Measurements from ENCODE around the gene MYOF.
"Not testable (repeated sequence)": the region's sequence is repeated elsewhere in the genome, so short reads cannot be mapped to it uniquely, and the experiment has no call there.

MYOF gene

DNA sequence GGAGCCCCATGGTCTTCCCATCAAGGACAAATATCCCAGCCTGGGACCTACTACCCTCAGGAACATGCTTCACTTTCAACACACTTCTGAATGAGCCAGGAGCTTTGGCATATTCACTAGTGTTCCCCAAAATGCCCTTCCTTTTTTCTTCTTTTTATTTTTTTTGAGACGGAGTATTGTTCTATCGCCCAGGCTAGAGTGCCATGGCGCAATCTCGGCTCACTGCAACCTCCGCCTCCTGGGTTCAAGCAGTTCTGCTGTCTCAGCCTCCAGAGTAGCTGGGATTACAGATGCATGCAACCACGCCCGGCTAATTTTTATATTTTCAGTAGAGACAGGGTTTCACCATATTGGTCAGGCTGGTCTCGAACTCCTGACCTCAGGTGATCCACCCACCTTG lies 63.1 kb downstream of the MYOF start:
- H3K9me3 ChIP-seq (ENCODE audit: control insufficient read depth, low read length); H3K4me1 ChIP-seq (ENCODE audit: control insufficient read depth, insufficient read depth, low read length); H3K9ac ChIP-seq (ENCODE audit: low read length); H3K4me3 ChIP-seq (ENCODE audit: low read length); H3K27me3 ChIP-seq (replicated peaks; ENCODE audit: control insufficient read depth, insufficient read depth, low read length); DNase-seq (ENCODE audit: low read depth): not testable (repeated sequence)
- H3K36me3 ChIP-seq (ENCODE audit: control insufficient read depth, insufficient read depth, low read length, severe bottlenecking), result peaks cover 44% of the 10 kb centered on the region

GRCh38 chr10:93417921-93418320 lies 64.2 kb downstream of the MYOF start:
- no peak for DNase-seq (ENCODE audit: low read depth)
- no peaks in the 10 kb centered on the region for H3K27me3 ChIP-seq (replicated peaks; ENCODE audit: control insufficient read depth, insufficient read depth, low read length)

GRCh38 chr10:93417266-93417665 lies 64.9 kb downstream of the MYOF start:
- no peak for DNase-seq (ENCODE audit: low read depth)
- Histone ChIP-seq H3K4me3 (ENCODE audit: low read length) (no peak overlapping the region), H3K4me1 (ENCODE audit: control insufficient read depth, insufficient read depth, low read length) (peaks cover 9% of the 10 kb centered on the region), H3K36me3 (ENCODE audit: control insufficient read depth, insufficient read depth, low read length, severe bottlenecking) (peaks cover 42% of the 10 kb centered on the region), H3K9me3 (ENCODE audit: control insufficient read depth, low read length) (no peaks in the 10 kb centered on the region), H3K27me3 (replicated peaks; ENCODE audit: control insufficient read depth, insufficient read depth, low read length) (no peaks in the 10 kb centered on the region), H3K9ac (ENCODE audit: low read length) (no peak overlapping the region)

More at GRCh38 chr10:93417921-93418320, 64.2 kb downstream of the MYOF start:
- H3K4me3 ChIP-seq (ENCODE audit: low read length), result no peak overlapping the region
- peaks cover 9% of the 10 kb centered on the region for H3K4me1 ChIP-seq (ENCODE audit: control insufficient read depth, insufficient read depth, low read length)
- no peaks in the 10 kb centered on the region for H3K9me3 ChIP-seq (ENCODE audit: control insufficient read depth, low read length)
- no peak overlapping the region for H3K9ac ChIP-seq (ENCODE audit: low read length)
- H3K36me3 ChIP-seq (ENCODE audit: control insufficient read depth, insufficient read depth, low read length, severe bottlenecking), result peaks cover 41% of the 10 kb centered on the region

DNA sequence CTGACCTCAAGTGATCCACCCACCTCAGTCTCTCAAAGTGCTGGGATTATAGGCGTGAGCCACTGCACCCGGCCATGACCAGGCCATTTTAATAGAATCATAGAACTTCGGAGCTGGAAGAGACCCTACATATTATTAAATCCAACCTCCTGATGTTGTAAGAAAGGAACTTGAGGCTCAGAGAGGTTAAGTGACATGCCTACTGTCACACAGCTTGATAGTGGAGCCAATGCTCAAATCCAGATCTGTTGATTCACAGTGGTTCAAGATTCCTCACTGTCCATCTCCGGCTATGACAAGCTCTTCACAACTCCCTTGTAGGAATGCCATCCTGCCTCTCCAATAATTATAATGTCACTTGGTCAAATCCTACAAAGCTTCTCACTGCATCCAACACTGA lies 65.3 kb downstream of the MYOF start:
- Histone ChIP-seq H3K4me3 (ENCODE audit: low read length) (no peak overlapping the region), H3K27me3 (replicated peaks; ENCODE audit: control insufficient read depth, insufficient read depth, low read length) (no peaks in the 10 kb centered on the region), H3K36me3 (ENCODE audit: control insufficient read depth, insufficient read depth, low read length, severe bottlenecking) (peaks cover 46% of the 10 kb centered on the region), H3K9me3 (ENCODE audit: control insufficient read depth, low read length) (no peaks in the 10 kb centered on the region), H3K9ac (ENCODE audit: low read length) (no peak overlapping the region), H3K4me1 (ENCODE audit: control insufficient read depth, insufficient read depth, low read length) (peaks cover 9% of the 10 kb centered on the region)
- no peak for DNase-seq (ENCODE audit: low read depth)

GRCh38 chr10:93415693-93416092 lies 66.4 kb downstream of the MYOF start:
- H3K4me1 ChIP-seq (ENCODE audit: control insufficient read depth, insufficient read depth, low read length), result peaks cover 9% of the 10 kb centered on the region
- no peak overlapping the region for H3K4me3 ChIP-seq (ENCODE audit: low read length)
- no peaks in the 10 kb centered on the region for H3K27me3 ChIP-seq (replicated peaks; ENCODE audit: control insufficient read depth, insufficient read depth, low read length)
- H3K36me3 ChIP-seq (ENCODE audit: control insufficient read depth, insufficient read depth, low read length, severe bottlenecking), result peaks cover 35% of the 10 kb centered on the region
- DNase-seq (ENCODE audit: low read depth), result no peak
- H3K9me3 ChIP-seq (ENCODE audit: control insufficient read depth, low read length), result no peaks in the 10 kb centered on the region
- H3K9ac ChIP-seq (ENCODE audit: low read length), result no peak overlapping the region

DNA sequence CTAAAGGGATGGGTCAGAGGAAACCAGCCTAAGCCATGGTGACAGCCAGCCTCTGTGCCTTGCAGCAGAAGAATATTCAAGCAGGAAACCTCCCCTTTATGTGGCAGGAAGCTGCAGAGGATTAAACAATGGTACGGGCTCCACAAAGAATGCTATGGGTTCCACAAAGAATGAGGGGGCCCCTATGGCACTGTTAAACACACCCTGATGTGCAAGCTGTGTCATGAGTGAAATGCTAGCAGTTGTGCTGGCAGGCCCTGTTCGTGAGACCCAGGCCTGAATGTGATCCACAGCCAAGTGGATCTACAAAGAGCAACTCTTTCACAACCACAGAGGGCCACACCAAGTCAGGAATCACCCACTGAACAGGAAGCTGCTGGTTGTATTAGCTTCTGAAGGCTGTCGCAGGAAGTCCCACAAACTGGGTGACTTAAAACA lies 68.9 kb downstream of the MYOF start:
- no peak overlapping the region for H3K4me3 ChIP-seq (ENCODE audit: low read length)
- peaks cover 2% of the 10 kb centered on the region for H3K4me1 ChIP-seq (ENCODE audit: control insufficient read depth, insufficient read depth, low read length)
- no peaks in the 10 kb centered on the region for H3K9me3 ChIP-seq (ENCODE audit: control insufficient read depth, low read length)
- peaks cover 38% of the 10 kb centered on the region for H3K36me3 ChIP-seq (ENCODE audit: control insufficient read depth, insufficient read depth, low read length, severe bottlenecking)
- no peaks in the 10 kb centered on the region for H3K27me3 ChIP-seq (replicated peaks; ENCODE audit: control insufficient read depth, insufficient read depth, low read length)
- DNase-seq (ENCODE audit: low read depth), result peak; percentile 48
- H3K9ac ChIP-seq (ENCODE audit: low read length), result no peak overlapping the region

GRCh38 chr10:93412801-93413200 lies 69.3 kb downstream of the MYOF start:
- no peak overlapping the region for H3K9ac ChIP-seq (ENCODE audit: low read length)
- peaks cover 40% of the 10 kb centered on the region for H3K36me3 ChIP-seq (ENCODE audit: control insufficient read depth, insufficient read depth, low read length, severe bottlenecking)
- H3K27me3 ChIP-seq (replicated peaks; ENCODE audit: control insufficient read depth, insufficient read depth, low read length), result no peaks in the 10 kb centered on the region
- H3K9me3 ChIP-seq (ENCODE audit: control insufficient read depth, low read length), result no peaks in the 10 kb centered on the region
- peaks cover 2% of the 10 kb centered on the region for H3K4me1 ChIP-seq (ENCODE audit: control insufficient read depth, insufficient read depth, low read length)
- no peak for DNase-seq (ENCODE audit: low read depth)
- no peak overlapping the region for H3K4me3 ChIP-seq (ENCODE audit: low read length)

DNA sequence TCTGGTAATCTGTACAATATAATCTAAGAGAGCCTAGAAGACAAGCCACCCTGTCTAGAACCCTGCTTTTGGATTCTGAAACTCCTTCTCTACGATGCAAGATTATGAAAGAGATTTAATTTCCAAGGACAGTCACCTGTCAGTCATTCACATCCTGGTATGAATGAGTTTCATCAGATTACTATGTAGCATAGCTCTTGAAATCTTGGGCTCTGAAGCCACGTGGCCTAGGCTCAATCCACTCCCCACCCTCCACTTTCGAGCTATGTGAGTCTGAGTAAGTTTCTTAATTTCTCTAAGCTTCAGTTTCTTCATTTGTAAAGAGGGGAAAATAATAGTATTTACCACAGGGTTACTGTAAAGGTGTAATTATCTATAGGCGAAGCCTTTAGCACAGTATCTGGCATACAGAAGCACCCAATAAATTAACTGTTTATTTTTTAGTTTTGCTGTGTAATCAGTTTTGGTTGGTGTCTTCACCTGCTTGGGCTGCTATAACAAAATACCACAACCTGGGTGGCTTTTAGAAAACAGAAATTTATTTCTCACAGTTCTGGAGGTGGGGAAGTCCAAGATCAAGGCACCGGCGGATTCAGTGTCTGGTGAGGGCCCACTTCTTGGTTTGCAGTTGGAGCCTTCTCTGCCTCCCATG lies 71.3 kb downstream of the MYOF start:
- H3K4me3 ChIP-seq (ENCODE audit: low read length), result no peak overlapping the region
- no peak overlapping the region for H3K9ac ChIP-seq (ENCODE audit: low read length)
- peaks cover 43% of the 10 kb centered on the region for H3K36me3 ChIP-seq (ENCODE audit: control insufficient read depth, insufficient read depth, low read length, severe bottlenecking)
- no peaks in the 10 kb centered on the region for H3K9me3 ChIP-seq (ENCODE audit: control insufficient read depth, low read length)
- H3K27me3 ChIP-seq (replicated peaks; ENCODE audit: control insufficient read depth, insufficient read depth, low read length), result no peaks in the 10 kb centered on the region
- peaks cover 2% of the 10 kb centered on the region for H3K4me1 ChIP-seq (ENCODE audit: control insufficient read depth, insufficient read depth, low read length)
- DNase-seq (ENCODE audit: low read depth), result no peak

DNA sequence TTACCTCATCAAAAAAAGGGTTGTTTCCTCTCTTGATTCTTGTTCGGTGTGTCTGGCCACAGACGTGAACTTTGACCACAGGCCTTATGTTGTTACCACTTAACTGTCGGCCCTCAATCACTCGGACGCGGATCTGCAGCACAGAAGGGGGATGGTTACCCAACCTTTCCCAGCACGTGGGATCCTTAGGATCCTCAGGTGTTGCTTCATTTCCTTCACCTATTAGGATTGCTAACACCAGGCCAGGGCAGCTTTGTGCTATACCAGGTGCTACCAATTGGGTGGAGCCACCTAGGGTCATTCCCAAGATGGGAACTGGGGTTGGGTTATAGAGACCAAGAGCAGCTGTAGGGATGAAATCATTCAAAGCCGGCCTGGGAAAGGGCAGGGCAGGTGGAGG lies 73.4 kb downstream of the MYOF start:
- Histone ChIP-seq H3K27me3 (replicated peaks; ENCODE audit: control insufficient read depth, insufficient read depth, low read length) (no peaks in the 10 kb centered on the region), H3K9me3 (ENCODE audit: control insufficient read depth, low read length) (no peaks in the 10 kb centered on the region), H3K4me1 (ENCODE audit: control insufficient read depth, insufficient read depth, low read length) (peaks cover 2% of the 10 kb centered on the region), H3K9ac (ENCODE audit: low read length) (no peak overlapping the region), H3K4me3 (ENCODE audit: low read length) (no peak overlapping the region), H3K36me3 (ENCODE audit: control insufficient read depth, insufficient read depth, low read length, severe bottlenecking) (peaks cover 60% of the 10 kb centered on the region)
- no peak for DNase-seq (ENCODE audit: low read depth)

DNA sequence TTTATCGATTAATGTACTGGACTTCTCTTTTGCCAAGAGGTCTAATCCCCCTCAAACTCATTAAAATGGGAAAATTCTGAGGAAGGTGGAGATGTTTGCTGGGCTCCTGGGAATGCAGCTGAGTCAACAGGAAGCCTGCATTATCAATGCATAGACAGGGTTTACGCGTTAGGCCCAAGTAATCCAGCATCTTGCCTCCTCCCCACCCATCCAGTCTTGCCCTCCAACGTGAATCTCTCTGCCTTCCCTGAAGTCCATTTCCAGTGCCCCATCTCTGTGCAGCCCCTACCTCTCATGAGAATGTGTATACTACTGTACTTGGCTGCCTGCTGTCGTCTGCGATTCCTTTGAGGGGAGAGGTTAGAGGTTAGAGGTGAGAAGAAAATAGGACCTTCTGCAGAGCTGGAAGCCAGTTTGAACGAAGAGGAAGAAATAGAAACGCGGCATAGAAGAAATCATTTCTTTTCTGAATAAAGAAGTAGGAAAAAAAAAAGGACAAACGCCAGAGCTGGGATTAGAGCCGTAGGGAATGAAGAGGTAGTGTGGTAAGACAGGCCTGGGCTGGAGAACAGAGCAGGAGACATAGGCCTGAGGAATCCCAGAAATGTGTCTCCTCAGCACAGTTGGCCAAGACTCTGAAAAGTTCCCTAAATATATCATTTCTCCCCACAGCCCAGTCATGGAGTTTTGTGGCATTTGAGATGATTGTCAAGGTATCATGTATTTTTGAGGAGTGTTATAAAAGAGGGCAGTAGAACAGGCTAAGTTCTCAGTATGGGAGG lies 75.6 kb downstream of the MYOF start:
- Histone ChIP-seq H3K4me1 (ENCODE audit: control insufficient read depth, insufficient read depth, low read length) (no peaks in the 10 kb centered on the region), H3K36me3 (ENCODE audit: control insufficient read depth, insufficient read depth, low read length, severe bottlenecking) (peaks cover 68% of the 10 kb centered on the region), H3K27me3 (replicated peaks; ENCODE audit: control insufficient read depth, insufficient read depth, low read length) (no peaks in the 10 kb centered on the region), H3K9me3 (ENCODE audit: control insufficient read depth, low read length) (no peaks in the 10 kb centered on the region), H3K9ac (ENCODE audit: low read length) (no peak overlapping the region), H3K4me3 (ENCODE audit: low read length) (no peak overlapping the region)
- DNase-seq (ENCODE audit: low read depth), result peak; percentile 53

DNA sequence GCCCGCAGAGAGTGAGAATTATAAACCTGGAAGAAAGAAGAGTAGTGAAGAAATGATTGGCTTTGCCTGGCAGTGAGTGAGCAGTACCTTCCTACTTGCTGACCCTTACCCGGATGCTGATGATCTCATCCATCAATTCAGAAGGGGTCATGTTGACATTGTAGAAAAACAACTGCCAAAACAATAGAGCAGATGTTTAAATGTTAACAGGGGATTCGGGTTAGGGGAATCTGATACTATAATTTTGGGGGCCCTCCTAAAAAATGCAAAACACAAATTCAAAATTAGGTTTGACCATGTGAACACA lies 78.1 kb downstream of the MYOF start:
- H3K9ac ChIP-seq (ENCODE audit: low read length), result no peak overlapping the region
- H3K9me3 ChIP-seq (ENCODE audit: control insufficient read depth, low read length), result no peaks in the 10 kb centered on the region
- H3K27me3 ChIP-seq (replicated peaks; ENCODE audit: control insufficient read depth, insufficient read depth, low read length), result no peaks in the 10 kb centered on the region
- H3K4me1 ChIP-seq (ENCODE audit: control insufficient read depth, insufficient read depth, low read length), result peaks cover 5% of the 10 kb centered on the region
- no peak for DNase-seq (ENCODE audit: low read depth)
- no peak overlapping the region for H3K4me3 ChIP-seq (ENCODE audit: low read length)
- peaks cover 74% of the 10 kb centered on the region for H3K36me3 ChIP-seq (ENCODE audit: control insufficient read depth, insufficient read depth, low read length, severe bottlenecking)

Measured in adipocyte (in vitro differentiated cells).